Left ventricle myocardium inferior (tissue), 1 donor: ENCODE results near the gene GPR31. TPM values are rescaled to one million over a fixed set of nuclear protein-coding genes. Genes with fewer than 3 reads are reported as not detected.
"Not testable (repeated sequence)": the region's sequence is repeated elsewhere in the genome, so short reads cannot be mapped to it uniquely, and the experiment has no call there.

Experiments
- DNase-seq: peaks from one replicate; pipeline ENCODE4 v3.0.0-alpha.2; 2020
- H3K27ac ChIP-seq: fragments of 200-600 bp; replicated peaks from 2 replicates; pipeline ENCODE4 v1.8.0; 2021
- H3K27me3 ChIP-seq: fragments of 200-600 bp; 2 replicates; pipeline ENCODE4 v1.8.0; 2021; ENCODE audit warnings: low read depth
- H3K36me3 ChIP-seq: fragments of 200-600 bp; 2 replicates; pipeline ENCODE4 v1.8.0; 2021
- H3K4me1 ChIP-seq: fragments of 200-600 bp; 2 replicates; pipeline ENCODE4 v1.8.0; 2021
- H3K4me3 ChIP-seq: fragments of 200-600 bp; 2 replicates; pipeline ENCODE4 v1.8.0; 2021; ENCODE audit warnings: mild to moderate bottlenecking, moderate library complexity
- H3K9me3 ChIP-seq: fragments of 200-600 bp; replicated peaks from 2 replicates; pipeline ENCODE4 v1.8.0; 2021
- CTCF ChIP-seq: fragments of 200-600 bp; IDR thresholded peaks from 2 replicates; pipeline ENCODE4 v1.8.0; 2021; ENCODE audit warnings: antibody characterized with exemption, mild to moderate bottlenecking, borderline replicate concordance
- intact Hi-C: fragments of 100-400 bp; cut with micrococcal nuclease; formaldehyde crosslinking; loops from one replicate; pipeline ENCODE4 v1.11.0; 2022
- long read RNA-seq: library from polyadenylated mRNA; unstranded; transcript quantifications from one replicate; pipeline ENCODE4 v2.0.0, GENCODE V29; 2021
- total RNA-seq: library from RNA; stranded (reverse); fragmentation: NEBNext Ultra II Directional; extraction: Animal tissue kit (Norgen Biotek cat#: 25700); gene quantifications from one replicate; pipeline ENCODE4 v1.2.1, GENCODE V29; 2021
- donor health status: DM: no; HTN: yes; CAD: no; lungs with severe emphysema.

The GPR31 gene
- not detected for total RNA-seq
- long read RNA-seq = 0 reads

DNA sequence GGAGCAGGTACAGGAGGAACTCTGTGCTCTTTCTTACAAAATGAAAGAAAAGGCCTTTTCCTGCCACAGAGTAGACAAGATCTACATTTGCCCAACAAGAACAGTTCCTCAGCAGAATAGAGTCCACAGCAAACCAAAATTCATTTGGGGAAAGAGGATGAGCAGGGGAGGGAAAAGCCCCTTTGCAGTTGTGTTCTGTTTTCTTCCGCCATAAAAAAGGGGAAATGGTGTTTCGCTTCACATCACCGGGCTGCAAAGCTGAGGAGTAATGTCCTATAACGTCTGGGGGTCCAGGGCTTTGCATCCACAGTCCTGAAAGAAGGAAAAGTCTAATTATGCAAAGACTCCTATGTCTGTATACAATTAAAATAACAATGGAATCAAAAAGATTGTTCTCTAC lies at the start of gene GPR31:
TSS of gene GPR31 (minus strand) at position 118 of the 400 bp plus-strand sequence. CDS start 149 bp downstream, outside the sequence.
- Histone ChIP-seq H3K36me3 (no peaks in the 10 kb centered on the region), H3K4me3 (no peak within 1 kb of the TSS), H3K27ac (no peak within 1 kb of the TSS), H3K27me3 (peaks cover 61% of the 10 kb centered on the region), H3K4me1 (no peaks in the 10 kb centered on the region), H3K9me3 (no peaks in the 10 kb centered on the region)
- TF ChIP-seq CTCF = no peak
- no peak for DNase-seq
- intact Hi-C loops = no loop called here

- Histone ChIP-seq H3K4me3 (no peak overlapping the region), H3K36me3 (no peaks in the 10 kb centered on the region), H3K9me3 (no peaks in the 10 kb centered on the region), H3K27me3 (peaks cover 49% of the 10 kb centered on the region), H3K4me1 (peaks cover 4% of the 10 kb centered on the region), H3K27ac (no peak overlapping the region)
- no peak for DNase-seq
- TF ChIP-seq CTCF = no peak
- intact Hi-C loops = no loop called here
These were observed 49.7 kb upstream of the GPR31 start for GRCh38 chr6:167207527-167207926.

- H3K27ac ChIP-seq, H3K36me3 ChIP-seq, H3K4me3 ChIP-seq, DNase-seq, intact Hi-C loops, H3K4me1 ChIP-seq, H3K9me3 ChIP-seq: not testable (repeated sequence)
- H3K27me3 ChIP-seq = peaks cover 58% of the 10 kb centered on the region
These were observed 47.5 kb upstream of the GPR31 start for GRCh38 chr6:167205316-167205715.

- H3K27me3 ChIP-seq = peaks cover 58% of the 10 kb centered on the region
- DNase-seq, H3K36me3 ChIP-seq, H3K9me3 ChIP-seq, H3K4me3 ChIP-seq, H3K4me1 ChIP-seq, H3K27ac ChIP-seq, intact Hi-C loops: not testable (repeated sequence)
These were observed 46.2 kb upstream of the GPR31 start for GRCh38 chr6:167204059-167204348.

- H3K4me3 ChIP-seq, DNase-seq, intact Hi-C loops, H3K4me1 ChIP-seq, H3K9me3 ChIP-seq, H3K27ac ChIP-seq, H3K36me3 ChIP-seq: not testable (repeated sequence)
- peaks cover 60% of the 10 kb centered on the region for H3K27me3 ChIP-seq
These were observed 45.7 kb upstream of the GPR31 start for GRCh38 chr6:167203261-167204058.

DNA sequence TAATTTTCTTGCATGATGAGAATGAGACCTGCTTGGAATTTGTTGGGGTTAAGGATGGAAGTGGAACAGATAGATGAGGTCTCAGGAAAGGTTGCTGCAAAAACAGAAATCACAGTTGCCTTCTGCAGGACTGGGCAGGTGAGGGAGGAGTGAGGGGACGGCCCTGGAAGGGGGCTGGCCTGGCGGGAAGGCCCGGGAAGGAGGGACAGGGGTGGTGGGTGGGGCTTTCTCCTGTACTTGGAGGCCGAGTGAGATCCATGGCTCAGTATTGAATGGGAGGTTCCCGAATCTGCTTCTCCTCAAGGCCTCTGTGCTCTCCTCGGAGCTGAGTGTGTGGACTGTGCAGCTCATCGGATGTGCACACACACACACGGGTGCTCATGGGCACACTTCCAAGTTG lies 44.8 kb upstream of the GPR31 start:
- H3K4me3 ChIP-seq, intact Hi-C loops, H3K36me3 ChIP-seq, DNase-seq, H3K4me1 ChIP-seq, H3K27ac ChIP-seq, H3K9me3 ChIP-seq: not testable (repeated sequence)
- peaks cover 69% of the 10 kb centered on the region for H3K27me3 ChIP-seq

GRCh38 chr6:167200806-167201205 lies 43.0 kb upstream of the GPR31 start:
- H3K4me1 ChIP-seq = no peaks in the 10 kb centered on the region
- H3K36me3 ChIP-seq = no peaks in the 10 kb centered on the region
- DNase-seq = no peak
- intact Hi-C loops = no loop called here
- TF ChIP-seq CTCF = no peak
- H3K4me3 ChIP-seq = no peak overlapping the region
- peaks cover 73% of the 10 kb centered on the region for H3K27me3 ChIP-seq
- no peak overlapping the region for H3K27ac ChIP-seq
- peaks cover 11% of the 10 kb centered on the region for H3K9me3 ChIP-seq

- H3K4me3 ChIP-seq, intact Hi-C loops, H3K36me3 ChIP-seq, DNase-seq, H3K27ac ChIP-seq, H3K4me1 ChIP-seq: not testable (repeated sequence)
- Histone ChIP-seq H3K9me3 (peaks cover 17% of the 10 kb centered on the region), H3K27me3 (peaks cover 43% of the 10 kb centered on the region)
These were observed 38.3 kb upstream of the GPR31 start for GRCh38 chr6:167195941-167196610.

- intact Hi-C loops, H3K4me1 ChIP-seq, H3K27ac ChIP-seq, H3K4me3 ChIP-seq, H3K36me3 ChIP-seq, DNase-seq: not testable (repeated sequence)
- peaks cover 19% of the 10 kb centered on the region for H3K27me3 ChIP-seq
- H3K9me3 ChIP-seq = peaks cover 27% of the 10 kb centered on the region
These were observed 35.8 kb upstream of the GPR31 start for GRCh38 chr6:167193515-167194125.

GRCh38 chr6:167191043-167191583 lies 33.3 kb upstream of the GPR31 start:
- H3K9me3 ChIP-seq = peaks cover 16% of the 10 kb centered on the region

More at GRCh38 chr6:167191043-167191583, 33.3 kb upstream of the GPR31 start:
- H3K4me1 ChIP-seq, H3K36me3 ChIP-seq, intact Hi-C loops, H3K4me3 ChIP-seq, H3K27ac ChIP-seq, DNase-seq, H3K27me3 ChIP-seq: not testable (repeated sequence)
